Right lobe of liver (tissue), 4 donors: Measurements from ENCODE around the gene ONECUT1.

Source experiments
- POLR2A ChIP-seq: fragments of 450-650 bp; IDR thresholded peaks from one replicate; pipeline ENCODE4 v1.6.1; 2017; ENCODE audit warnings: antibody characterized with exemption, mild to moderate bottlenecking
- TF ChIP-seq, protein P1 (sequence below), 4 donors: fragments of 200-600 bp in 3 of 4; fragments of 450-650 bp in 1 of 4; IDR thresholded peaks; one replicate each; pipeline versions ENCODE4 v1.5.1 to v1.8.0; 2016 to 2022; ENCODE audit warnings: antibody characterized with exemption in 4 of 4, mild to moderate bottlenecking in 2 of 4
- donor health status: DM: no; HTN: no; CAD: no.
- donor health status: DM: no; HTN: no; CAD: no.
- donor health status: DM: no; HTN: yes; CAD: no.

DNA sequence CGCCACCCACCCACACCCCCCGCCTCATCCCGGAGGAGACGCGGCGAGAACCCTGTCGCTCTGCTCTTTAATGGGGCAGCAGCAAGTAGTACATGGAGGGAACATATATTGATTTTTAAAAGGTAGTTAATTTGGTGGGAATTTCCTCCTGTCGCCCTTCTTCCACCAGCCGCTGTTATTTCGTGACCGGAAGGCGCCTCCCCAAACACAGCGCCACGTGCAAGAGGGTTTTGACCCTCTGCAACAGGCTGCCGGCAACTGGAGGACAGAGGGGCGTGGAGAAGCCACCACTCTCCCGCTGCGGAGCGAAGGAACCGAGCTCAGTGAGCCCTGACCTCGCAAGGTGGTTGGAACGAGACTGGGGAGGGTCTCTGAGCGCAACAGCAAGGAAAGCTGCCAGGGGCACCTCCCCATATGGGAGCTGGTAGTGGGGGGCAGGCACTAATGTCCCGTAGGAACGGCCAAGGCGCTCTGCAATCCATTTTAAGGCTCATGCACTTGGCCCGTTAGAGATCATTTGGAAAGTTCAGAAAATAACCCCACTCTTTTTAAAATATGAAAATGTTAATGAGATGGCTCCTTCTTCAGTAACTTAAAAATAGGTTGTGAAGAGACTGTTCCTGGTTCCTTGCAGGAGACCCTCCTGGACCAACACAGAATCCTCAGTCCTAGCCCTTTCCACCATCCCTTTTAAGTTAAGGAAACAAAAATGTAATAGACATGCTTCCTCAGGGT, 4.3 kb downstream of the ONECUT1 start:
- TF ChIP-seq, protein P1, sequence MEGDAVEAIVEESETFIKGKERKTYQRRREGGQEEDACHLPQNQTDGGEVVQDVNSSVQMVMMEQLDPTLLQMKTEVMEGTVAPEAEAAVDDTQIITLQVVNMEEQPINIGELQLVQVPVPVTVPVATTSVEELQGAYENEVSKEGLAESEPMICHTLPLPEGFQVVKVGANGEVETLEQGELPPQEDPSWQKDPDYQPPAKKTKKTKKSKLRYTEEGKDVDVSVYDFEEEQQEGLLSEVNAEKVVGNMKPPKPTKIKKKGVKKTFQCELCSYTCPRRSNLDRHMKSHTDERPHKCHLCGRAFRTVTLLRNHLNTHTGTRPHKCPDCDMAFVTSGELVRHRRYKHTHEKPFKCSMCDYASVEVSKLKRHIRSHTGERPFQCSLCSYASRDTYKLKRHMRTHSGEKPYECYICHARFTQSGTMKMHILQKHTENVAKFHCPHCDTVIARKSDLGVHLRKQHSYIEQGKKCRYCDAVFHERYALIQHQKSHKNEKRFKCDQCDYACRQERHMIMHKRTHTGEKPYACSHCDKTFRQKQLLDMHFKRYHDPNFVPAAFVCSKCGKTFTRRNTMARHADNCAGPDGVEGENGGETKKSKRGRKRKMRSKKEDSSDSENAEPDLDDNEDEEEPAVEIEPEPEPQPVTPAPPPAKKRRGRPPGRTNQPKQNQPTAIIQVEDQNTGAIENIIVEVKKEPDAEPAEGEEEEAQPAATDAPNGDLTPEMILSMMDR (IDR thresholded peaks at IDR 0.05) = no peak
- peak; percentile 40 for TF ChIP-seq POLR2A
